Activated CD4-positive, alpha-beta T cell treated with anti-CD3 and anti-CD28 coated beads, Interleukin-2, amount 50 U/mL, for 4 hours (primary cell): ENCODE data around the gene EXOC3L2.

ENCODE experiments used
- DNase-seq, 2 experiments: peaks; one replicate each; pipeline ENCODE4 v3.0.0-alpha.2; 2020

Gene EXOC3L2

DNA sequence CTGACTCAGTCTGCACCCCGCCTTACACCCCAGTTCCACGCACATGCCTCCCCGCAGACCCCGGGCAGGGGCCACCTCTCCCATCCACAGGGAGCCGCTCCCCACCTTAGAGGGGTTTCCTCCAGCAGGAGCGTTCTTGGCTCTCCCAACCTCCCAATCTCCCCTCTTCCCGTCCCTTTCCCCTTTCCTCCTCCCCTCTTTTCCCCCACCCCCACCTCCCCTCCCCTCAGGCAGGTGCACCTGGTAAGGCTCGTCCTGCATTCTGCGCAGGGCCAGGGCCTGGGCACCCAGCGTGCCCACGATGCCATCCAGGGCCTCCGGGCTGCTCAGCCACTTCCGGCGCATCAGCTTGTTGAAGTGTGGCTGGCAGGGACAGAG lies 27.3 kb downstream of the EXOC3L2 start:
- no peak for DNase-seq

DNA sequence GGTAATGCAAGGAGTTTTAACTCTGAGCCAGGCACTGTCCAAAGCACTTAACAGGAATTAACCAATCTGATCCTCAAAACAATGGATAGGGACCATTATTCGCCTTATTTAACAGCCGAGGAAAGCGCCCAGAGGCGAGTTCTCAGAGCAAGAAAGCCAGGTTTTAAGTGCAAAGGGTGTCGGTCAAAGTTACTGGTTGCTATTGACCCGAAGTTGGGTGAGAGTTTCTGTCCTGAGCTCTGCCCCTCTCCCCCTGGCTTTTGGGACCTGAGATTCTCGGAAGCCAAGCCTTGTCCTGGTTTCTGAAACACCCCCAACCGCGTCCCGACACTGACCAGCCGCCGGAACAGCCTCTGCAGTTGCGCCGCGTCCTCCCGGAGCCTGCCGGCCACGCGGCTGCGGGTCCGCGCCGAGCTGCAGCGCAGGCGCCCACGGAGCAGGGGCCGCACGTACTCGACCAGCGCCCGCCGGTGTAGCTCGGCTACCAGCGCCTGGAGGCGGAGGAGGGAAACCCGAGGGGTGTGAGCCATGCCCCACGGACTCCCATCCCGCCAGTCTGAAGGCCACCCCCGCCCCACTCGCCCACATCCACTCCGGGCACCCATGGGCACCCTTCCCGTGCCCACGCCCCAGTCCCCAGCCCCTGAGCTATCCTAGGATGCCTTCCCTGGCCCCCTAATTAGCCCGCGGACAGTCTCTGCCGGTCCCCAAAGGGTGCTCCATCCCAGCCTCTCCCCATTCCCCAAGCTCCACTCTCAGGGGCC lies 27.8 kb downstream of the EXOC3L2 start:
- DNase-seq: no peak

DNA sequence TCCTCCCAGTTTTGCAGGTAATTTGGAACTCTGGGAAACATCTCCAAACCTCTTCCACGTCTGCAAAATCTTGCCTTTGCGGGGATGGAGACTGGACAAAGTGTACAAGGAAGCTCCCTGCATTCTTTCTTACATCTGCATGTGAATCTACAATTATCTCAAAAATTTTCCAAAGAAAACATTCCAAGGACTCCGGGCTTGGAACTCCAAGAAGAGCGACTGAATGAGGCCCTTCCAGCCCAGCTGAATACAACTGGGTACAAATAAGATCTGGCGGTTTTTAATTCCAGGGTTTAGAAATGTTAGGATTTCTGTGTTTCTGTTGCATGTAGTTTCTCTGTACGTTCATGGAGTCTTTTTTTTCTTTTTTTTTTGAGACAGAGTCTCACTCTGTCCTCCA lies 28.5 kb downstream of the EXOC3L2 start:
- DNase-seq: no peak

DNA sequence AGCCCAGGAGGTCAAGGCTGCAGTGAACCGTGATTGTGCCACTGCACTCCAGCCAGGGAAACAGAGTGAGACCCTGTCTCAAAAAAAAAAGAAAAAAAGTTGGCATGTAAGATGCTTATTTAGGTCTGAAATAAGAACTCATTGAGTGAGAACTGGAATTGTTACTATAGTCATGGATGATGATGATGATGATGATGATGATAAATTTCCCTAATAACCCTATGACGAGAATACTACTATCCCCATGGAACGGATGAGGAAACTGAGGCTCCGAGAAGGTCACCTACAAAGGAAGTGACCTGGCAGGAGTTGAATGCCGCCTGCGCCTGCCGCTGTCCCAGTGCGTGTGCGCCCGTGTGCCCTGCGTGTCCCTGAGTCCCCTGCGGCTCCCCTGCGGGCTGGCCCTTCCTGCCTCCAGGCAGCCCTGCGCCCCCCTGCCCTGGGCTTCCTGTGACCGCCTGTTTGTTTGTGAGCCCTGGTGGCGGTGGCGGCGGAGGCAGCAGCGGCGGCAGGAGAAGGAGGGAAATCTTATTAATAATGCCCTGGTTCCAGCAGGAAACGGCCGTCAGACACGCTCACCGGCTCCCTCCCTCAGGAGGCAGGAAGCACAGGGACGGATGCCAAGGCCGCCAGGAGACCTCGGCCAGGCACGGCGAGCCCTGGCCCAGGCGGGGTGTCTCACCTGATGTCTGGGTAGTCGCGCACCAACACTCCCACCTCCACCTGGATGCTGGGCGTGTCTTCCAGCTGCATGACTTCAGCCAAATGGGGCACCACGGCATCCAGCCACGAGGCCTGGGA lies 29.6 kb downstream of the EXOC3L2 start:
- DNase-seq: no peak

DNA sequence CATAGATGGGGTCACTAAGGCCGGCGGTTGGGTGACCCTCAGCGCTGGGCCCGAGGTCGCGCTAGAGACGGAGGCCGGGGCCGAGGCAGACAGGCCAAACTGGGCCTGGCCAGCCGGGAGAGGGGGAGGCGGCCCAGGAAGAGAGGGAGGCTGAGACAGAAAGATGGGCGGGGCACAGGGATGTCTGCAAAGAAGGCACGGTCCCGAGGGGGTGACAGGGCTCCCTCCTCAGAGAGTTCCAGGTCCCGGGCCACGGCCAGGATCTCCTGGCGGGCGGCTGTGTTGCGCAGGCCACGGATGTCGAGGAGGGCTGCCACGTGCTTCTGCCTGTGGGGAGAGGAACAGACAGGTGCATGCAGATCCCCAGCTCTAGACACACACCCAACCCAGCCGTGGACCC lies 32.2 kb downstream of the EXOC3L2 start:
- DNase-seq: no peak

DNA sequence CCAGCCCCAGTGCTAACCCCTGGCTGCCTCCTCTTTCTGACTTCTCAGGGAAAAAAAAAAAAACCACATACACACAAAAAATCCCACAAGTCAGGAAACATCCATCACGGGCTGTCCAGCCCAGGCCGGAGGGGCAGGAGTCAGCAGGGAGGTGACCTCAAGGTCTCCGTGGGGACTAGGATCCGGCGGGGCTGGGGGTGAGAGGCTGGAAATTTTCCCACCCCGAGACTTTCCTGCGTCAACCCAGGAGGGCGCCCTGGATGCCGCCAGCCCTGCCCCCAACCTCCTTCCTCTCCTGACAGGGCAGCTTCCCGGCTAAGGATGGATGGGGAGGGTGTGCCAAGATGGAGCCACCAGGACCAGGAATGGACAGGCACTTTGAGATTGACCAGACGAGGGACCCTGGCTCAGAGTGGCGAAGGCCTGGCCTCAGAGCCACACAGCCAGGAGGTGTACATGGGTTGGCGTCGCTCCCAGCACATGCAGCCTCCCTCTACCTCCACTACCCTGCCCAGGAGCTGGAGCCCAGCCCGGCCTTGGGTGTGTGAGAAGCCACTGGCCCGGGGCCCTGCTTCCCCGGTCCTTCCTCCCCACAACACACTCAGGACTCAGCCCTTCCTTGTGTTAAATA lies 33.3 kb downstream of the EXOC3L2 start:
- no peak for DNase-seq

DNA sequence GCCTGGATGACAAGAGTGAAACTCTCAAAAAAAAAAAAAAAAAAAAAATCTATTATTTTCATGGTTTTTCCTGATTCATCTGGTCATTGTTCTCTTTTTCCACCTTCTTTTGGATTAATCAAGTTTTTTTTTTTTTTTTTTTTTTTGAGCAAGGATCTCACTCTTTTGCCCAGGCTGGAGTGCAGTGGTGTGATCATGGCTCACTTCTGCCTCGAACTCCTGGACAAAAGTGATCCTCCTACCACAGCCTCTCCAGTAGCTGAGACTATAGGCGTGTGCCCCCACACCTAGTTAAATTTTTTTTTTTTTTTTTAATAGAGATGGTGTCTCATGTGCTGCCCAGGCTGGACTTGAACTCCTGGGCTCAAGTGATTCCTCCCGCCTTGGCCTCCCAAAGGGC lies 38.9 kb downstream of the EXOC3L2 start:
- no peak for DNase-seq

DNA sequence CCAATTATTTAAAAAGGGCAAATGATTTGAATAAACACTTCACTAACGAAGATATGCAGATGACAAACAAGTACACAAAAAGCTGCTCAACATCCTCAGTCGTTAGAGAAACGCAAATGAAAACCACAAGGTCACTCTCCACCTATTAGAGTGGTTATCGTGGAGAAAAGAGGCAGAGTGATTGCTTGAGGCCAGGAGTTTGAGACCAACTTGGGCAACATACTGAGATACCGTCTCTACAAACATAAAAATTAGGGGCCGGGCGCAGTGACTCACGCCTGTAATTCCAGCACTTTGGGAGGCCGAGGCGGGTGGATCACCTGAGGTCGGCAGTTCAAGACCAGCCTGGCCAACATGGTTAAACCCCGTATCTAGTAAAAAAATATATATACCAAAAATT lies 39.4 kb downstream of the EXOC3L2 start:
- DNase-seq: no peak

DNA sequence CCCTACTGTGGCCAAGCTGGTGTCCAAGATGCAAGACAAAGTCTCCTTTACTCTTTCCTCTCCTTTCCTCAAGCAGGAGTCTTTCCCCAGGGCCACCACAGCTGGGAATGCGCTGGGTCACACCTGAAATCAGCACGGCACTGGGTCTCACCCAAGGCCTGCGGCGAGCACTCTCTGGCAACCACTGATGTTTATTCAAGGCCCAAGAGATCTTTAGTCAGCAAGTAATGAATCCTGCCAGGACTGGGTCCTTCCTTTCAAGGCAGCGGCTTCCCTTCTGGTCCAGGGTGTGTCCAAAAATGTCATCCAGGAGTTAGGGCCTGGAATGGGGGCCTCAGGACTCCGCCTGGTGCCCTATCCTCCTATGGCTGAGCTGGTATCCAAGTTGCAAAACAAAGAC lies 42.6 kb downstream of the EXOC3L2 start:
- no peak for DNase-seq

DNA sequence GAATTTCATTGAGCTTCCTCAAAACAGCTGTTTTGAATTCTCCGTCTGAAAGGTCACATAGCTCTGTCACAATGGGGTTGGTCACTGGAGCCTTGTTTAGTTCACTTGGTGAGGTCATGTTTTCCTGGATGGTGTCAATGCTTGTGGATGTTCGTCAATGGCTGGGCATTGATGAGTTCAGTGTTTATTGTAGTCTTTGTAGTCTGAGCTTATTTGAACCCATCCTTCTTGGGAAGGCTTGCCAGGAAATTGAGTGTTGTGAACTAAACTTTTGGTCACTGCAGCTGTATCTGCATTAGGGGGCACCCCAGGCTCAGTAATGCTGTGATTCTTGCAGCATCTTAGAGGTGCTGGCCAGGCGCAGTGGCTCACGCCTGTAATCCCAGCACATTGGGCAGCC lies 44.6 kb downstream of the EXOC3L2 start:
- DNase-seq: no peak

DNA sequence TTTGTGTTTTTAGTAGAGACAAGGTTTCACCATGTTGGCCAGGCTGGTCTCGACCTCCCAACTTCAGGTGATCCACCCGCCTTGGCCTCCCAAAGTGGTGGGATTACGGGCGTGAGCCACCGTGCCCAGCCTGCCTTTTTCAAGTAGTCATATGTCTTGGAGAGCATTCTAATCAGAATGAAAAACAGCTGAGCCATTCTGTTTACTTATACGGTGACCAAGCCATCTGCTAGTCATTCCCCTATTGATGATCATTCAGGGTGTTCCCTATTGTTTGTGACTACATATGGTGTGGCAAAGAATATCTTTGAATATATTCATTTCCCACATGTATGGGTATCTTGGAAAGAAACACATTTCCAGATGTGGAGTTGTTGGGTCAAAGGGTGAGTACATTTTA lies 49.4 kb downstream of the EXOC3L2 start:
- no peak for DNase-seq

DNA sequence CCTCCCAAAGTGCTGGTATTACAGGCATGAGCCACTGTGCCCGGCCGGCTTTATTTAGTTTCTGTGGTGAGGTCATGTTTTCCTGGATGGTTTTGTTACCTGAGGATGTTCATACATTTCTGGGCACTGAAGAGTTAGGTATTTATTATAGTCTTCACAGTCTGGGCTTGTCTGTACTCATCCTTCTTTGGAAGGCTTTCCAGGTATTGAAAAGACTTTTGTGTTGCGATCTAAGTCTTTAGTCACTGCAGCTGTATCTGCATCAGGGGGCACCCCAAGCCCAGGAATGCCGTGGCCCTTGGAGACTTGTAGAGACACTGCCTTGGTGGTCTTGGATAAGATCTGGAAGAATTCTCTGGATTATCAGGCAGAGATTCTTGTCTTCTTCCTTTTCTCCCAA lies 53.8 kb downstream of the EXOC3L2 start:
- DNase-seq: no peak

DNA sequence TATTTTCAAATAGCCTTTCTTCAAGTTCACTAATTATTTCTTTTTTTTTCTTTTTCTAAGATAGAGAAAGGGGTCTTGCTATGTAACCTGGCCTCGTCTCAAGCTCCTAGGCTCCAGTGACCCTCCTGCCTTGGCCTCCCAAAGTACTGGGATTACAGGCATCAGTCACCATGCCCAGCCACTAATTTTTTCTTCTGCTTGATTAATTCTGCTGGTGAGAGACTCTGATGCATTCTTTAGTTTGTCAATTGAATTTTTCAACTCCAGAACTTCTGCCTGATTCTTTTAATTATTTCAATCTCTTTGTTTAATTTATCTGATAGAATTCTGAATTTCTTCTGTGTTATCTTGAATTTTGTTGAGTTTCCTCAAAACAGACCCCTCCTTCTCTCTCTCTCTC lies 55.2 kb downstream of the EXOC3L2 start:
- DNase-seq: no peak

DNA sequence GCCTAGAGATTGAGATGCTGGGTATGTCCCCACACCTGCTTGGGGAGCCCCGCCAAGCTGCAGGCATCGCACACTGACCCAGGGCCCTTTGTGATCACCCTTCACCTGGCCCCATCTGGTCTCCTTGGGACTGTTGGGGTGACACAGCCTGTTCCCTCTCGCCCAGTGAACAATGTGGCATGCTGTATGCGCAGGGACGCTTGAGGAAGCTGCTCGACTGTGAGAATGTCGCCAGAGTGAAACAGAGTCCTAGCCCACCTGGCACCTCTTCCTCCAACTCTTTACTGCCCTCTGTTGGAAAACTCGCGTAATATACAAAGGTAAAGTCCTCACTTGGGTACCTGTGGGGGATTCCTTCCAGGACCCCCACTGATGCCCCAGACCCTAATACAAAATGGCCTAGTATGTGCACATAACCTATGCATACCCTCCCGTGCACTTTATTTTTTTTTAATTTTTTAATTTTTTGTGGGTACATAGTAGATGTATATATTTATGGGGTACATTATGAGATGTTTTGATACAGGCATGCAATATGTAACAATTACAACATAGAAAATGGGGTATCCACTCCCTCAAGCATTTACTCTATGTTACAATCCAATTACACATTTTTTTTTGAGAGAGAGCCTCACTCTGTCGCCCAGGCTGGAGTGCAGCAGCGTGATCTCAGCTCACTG lies 57.6 kb downstream of the EXOC3L2 start:
- no peak for DNase-seq

DNA sequence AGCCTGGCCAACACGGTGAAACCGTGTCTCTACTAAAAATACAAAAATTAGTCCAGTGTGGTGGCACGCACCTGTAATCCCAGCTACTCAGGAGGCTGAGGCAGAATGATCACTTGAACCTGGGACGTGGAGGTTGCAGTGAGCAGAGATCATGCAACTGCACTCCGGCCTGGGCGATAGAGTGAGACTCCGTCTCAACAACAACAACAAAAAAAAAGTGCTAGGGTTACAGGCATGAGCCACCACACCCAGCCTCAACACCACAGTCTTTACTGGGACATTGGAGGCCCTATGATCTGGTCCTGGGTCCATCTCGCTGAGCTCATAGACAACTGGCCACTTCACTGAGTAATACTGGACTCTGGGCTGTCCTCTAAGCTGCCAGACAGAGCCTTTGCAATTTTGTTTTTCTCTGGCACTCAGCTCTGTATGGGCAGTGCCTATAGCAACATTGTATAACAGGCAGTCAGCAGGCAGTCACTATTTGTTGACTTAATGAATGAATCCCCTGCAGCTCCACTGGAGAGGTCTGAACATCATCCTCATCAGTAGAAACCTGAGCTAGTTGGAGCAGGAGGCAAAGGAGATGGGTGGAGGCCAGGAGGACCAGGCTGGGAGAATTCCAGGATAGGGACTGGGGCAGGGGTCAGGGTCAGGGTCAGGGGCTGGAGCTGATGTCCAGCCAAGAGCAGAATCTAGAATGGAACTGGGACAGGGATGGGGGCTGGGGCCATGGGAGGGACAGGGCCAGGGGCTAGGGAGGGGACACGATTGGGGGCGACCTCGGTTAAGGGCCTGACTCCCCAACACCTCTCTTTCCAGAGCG lies 58.5 kb downstream of the EXOC3L2 start:
- DNase-seq: no peak

DNA sequence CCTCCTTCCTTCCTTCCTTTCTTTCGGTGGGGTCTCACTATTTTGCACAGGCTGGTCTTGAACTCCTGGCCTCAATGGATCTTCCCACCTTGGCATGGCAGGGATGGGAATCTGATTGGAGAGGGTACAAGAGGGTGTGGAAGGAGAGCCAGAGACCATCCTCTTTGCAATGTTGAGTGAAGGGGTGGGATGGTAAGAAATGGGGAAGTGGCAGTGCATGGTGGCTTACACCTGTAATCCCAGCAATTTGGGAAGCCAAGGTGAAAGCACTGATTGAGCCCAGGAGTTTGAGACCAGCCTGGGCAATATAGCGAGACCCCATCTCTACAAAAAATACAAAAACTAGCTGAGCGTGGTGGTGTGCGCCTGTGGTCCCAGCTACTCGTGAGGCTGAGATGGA lies 61.1 kb downstream of the EXOC3L2 start:
- no peak for DNase-seq

DNA sequence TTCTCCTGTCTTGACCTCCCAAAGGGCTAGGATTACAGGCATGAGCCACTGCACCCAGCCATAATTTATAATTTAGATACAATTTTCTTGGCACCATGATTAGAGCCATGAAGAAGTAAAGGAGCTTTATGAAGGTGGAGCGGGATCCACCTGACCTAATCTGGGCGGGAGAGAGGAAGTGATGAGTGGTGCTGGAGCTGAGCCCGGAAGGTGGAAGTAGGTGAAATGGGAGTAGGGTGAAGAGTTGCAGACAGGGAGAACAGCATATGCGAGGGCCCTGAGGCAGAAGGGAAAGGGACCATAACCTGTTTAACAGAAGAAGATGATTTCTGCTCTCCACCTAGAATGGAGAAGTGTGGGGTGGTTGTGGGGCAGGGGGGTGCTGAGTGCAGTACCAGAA lies 62.4 kb downstream of the EXOC3L2 start:
- DNase-seq: no peak

DNA sequence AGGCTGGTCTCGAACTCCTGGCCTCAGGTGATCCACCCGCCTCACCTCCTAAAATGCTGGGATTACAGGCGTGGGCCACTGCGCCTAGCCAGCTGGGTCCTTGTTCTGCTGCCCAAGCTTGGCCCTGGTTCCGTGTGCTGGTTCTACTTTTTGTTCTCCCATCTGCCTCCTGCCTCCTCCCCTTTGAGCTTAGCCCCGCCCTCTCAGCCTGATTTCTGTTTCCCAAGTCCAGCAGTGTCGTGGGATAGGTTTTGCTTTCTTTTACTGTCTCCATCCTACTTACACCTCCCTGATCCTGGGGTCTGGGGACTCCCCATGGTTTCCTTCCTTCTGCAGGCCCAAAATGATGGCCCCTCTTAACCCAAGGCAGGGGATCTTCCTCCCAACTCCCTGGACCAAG lies 64.3 kb downstream of the EXOC3L2 start:
- no peak for DNase-seq

DNA sequence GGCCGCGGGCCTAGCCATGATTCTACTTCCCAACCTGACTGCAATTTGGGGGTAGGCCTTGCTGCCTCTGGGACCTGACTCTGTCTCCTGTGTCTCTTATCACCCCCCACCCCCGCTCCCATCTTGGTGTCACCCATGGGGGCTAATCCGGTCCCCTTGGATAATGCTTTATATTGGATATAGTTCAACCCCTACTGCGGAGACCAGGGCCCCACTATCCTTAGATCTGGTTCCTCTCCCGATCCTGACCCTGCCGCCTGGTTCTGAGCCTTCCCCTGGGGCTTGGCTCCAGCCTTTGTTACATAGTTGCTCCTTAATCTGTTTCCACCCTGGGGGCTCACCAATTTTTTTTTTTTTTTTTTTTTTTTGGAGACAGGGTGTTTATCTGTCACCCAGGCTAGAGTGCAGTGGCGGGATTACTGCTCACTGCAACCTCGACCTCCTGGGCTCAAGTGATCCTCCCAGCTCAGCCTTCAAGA lies 65.3 kb downstream of the EXOC3L2 start:
- no peak for DNase-seq

DNA sequence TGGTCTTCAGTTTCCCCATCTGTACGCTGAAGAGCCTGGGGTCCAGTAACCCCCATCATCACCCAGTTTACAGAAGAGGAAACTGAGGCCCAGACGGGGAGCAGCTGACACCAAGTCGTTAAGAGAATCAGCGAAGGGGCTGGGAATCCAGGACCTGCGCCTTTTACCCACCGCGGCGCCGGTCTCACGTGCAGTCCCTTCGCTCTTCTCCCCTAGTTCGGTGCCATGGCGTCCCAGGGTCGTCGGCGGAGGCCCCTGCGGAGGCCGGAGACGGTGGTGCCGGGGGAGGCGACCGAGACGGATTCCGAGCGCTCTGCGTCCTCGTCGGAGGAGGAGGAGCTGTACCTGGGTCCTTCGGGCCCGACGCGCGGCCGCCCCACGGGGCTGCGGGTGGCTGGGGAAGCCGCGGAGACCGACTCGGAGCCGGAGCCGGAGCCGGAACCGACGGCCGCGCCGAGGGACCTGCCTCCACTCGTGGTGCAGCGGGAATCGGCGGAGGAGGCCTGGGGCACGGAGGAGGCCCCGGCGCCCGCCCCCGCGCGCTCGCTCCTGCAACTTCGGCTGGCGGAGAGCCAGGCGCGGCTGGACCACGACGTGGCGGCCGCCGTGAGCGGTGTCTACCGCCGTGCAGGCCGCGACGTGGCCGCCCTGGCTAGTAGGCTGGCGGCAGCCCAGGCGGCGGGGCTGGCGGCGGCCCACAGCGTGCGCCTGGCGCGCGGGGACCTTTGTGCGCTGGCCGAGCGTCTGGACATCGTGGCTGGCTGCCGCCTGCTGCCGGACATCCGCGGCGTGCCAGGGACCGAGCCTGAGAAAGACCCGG lies 65.9 kb downstream of the EXOC3L2 start:
- peak in 1 of 2 experiments; percentile 25 for DNase-seq

DNA sequence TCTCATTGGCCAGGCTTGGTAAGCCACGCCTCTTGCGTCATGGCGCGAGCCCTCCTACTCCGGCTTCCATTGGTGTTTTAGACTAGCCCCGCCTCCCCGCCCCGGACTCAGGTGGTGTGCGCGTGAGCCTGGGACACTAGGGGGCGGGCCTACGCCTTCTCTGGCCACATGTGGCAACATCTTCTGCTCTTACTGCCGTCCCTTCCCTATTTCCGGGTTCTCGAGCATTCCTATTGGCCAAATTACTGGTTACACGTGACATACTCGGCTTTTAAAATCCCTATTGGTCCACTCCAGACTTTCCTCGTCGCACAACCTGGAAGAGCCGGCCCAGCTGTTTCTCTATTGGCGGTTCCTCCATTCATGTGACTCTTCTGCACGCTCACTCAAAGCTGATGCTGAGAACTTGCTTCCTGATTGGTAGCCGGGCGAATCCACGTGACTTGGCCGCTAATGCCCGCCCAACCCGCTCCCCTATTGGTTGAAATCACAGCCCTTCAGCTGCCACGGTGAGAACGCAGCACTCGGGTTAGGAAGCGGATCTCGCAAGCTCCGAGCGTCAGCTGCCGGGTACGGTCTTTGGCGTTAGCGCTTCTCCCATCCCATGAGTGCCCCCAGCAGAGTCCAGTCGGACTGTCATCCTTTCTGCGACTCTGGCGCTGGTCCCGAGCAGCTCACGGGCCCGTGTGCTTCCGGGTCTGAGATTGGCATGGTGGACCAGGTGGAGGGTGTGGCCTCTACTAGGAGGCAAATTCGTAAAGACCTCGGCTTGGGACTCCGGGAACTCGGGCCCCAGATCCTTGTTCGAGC lies 66.7 kb downstream of the EXOC3L2 start, which contains the start of gene BLOC1S3:
Gene BLOC1S3, plus strand, starts transcription at position 523 of the 810 bp plus-strand sequence. CDS start 513 bp downstream, outside the sequence.
- DNase-seq: peak; percentile 100
